Activated CD4-positive, CD25-positive, alpha-beta regulatory T cell (primary cell): ENCODE results near the gene CLSTN2.

ENCODE experiments used
- DNase-seq, 4 experiments: peaks; one replicate each; lab custom pipeline; 2025; lab: John Stamatoyannopoulos, UW

CLSTN2 gene

GRCh38 chr3:140378571-140379340 lies 443.8 kb downstream of the CLSTN2 start:
- DNase-seq, result no peak

- no peak for DNase-seq
Measured at GRCh38 chr3:140384028-140384771, 449.2 kb downstream of the CLSTN2 start.

DNA sequence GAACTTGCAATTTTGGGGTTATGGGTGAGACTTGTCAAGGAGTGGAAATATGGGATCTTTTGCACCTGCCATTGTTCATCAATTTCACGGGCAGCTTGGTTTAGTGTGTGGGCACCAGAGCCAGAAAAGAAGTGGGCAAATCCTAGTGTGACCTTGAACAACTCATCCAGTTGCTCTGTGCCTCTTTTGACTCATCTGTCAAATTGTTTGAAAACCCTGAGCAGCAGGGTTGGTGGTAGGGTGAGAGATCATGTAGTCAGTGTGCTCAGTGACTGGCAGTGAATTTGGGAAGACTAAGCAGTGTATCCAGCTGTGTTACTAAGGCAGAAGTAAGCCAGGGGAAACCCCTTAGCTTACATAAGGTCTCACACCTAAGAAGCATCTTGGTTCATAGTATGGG lies 449.9 kb downstream of the CLSTN2 start:
- no peak for DNase-seq

DNA sequence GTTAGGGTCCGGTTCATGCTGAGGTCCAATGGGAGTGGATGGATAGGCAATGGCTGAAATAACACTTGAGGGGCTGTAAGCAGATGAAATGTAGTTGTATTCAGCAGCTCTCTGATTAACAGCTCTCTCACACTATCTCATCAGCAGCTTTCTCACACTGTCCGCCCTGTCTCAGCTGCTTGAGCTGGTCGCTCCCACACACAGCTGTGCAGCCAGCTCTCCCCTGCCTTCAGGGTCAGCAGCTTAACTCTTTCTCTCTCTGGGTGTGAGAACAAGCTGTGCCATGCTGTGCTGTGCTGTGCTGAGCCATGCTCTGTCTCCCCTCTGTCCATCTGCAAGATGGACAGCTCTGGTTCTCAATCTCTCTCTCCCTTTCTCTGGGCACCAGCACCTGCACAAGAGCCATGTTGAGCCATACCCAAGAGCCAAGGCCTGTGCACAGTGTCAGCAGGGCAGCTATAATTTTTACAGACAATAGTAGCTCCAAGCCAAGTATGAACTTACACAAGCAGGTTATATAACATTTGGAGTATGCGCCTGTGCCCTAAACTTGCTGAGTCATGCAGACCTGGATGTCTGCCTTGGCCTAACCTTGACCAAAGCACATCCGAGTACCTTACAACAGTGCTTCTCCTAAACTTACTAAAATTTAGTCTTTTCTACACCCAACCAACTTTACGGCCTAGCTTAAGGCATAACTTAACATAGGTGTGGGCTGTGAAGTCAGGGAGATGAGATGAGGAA lies 451.5 kb downstream of the CLSTN2 start:
- DNase-seq, result no peak

DNA sequence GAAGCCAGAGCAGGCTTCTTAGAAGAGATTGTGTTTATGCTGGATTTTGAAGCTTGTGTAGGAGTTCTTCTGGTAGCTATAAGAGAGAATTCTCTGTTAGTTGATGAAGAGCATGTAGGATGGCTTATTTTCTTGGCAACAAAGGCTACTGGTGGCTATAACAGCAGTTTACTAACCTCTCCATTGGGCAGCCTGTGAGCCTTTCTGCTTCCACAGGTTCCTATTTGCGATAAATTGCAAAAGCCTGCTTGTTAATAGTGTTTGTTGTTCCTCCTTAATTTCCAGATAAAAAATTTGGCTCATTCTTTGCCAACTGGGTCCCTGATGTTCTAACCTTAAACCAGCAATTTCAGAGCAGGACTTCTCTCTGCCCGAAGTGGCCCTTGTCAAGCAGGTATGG lies 452.3 kb downstream of the CLSTN2 start:
- DNase-seq, result no peak

DNA sequence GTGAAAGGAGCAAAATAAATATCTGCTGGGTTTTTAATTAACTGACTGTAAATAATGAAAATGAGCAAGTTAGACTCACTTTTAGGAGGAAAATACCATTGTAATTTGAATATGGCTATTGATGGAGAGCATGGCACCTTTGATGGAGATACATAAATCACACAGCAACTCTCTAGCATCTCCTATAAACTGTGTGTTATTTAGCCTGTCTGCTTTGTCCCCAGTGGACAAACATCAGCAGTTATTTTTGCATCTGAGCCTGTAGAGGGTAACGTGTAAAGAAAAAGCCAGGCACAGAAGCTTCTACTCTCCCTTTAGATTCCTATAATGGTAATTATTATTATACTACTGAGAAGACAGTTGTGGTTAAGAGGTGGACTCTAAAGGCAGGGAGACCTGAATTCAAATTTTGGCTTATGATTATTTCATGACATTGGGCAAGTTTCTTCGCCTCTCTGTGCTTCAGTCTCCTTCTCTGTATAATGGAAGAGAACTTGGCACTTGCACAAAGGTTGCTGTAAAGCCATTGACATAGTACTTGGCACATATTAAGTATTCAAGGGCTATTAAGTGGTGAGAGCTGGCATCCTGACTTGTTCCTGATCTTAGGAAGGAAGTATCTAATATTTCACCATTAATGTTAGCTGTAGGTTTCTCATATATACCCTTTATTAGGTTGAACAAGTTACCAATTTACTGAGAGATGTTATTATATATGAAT lies 453.4 kb downstream of the CLSTN2 start:
- DNase-seq, result no peak

DNA sequence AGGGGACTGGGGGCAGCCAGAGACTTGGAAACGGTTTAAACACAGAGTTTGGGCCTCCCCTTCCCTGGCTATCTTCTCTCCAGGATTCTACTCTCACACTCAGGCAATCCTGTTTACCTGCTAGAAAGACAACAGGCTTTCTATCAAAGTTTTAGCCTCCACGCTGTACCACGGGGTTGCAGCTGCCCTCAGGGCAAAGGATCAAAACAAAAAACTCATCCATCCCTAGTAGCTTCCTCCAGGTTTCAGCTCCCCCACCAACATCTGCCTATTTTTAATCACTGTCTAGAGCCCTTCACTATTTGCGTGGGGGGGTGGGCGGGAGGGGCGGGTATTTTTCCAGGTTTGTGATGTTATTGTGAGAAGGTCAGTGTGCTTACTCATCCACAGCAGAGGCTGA lies 456.1 kb downstream of the CLSTN2 start:
- DNase-seq, result no peak

DNA sequence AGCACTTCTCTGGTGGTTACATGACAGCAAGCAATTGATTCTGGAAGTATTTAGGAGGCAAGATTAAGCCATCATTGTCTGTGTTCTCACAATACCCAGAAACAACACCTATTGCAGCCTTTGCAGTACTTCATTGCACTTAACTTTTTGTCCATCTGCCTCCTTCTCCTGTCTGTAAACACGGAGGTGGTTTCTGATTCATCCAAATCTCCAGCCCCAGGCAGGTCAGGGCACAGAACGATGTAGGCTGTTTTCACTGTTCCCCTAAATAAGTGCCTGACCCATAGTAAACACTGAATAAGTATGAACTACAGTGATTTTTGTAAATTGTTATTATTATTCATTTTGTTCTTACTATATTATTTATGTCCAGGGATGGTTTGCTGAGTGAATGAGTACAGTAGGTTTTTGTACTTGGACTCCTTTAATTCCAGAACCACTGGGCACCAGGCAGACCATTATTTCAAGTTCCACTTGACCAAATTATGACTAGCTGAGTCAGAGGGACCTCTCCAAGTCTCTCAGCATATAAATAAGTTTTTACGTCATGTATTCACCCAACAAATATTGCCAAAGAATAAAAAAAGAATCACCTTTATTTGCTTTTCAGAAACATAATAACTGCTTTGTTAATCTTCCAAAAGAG lies 459.6 kb downstream of the CLSTN2 start:
- no peak for DNase-seq

DNA sequence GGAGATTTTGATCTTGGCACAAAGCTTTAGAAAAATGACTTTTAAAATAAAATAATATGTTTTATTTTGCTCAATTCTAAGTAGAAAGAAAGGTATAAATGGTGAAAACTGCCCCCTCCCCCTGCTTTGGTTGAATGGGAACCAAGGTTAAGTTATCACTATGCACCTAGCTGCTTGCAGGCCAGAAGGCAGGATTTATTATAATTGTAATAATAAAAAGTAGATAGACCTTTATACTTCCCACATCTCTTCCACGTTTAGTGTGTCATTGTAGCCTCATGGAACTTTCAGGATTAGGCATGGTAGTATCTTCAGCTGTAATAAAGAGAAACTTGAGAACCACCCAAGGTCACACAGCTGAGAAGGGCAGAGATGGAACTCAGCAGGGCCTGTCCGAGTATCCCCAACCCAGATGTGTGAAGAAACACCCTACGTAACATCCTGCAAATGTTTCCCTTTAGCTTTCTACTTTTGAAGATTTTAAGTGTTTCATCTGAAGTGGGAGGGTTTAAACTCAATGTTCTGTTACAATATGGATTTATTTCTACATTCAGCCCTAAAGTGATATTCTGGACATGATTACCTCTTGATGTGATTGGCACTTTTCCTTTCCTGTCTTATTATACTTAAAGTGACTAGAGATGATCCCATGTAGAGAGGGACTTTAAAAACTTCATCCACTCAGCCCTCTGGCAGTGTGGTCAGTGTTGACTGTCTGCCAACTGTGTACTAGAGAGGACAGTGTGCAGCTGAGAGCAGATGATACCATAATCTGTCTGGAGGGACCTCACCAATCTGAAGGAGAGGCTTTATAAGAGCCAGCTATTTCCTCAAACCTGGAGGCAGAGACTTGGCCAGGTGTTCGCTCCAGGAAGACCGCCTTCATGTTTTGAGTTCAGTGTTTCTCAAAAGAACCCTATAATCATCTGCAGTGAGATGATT lies 460.4 kb downstream of the CLSTN2 start:
- DNase-seq, result no peak

DNA sequence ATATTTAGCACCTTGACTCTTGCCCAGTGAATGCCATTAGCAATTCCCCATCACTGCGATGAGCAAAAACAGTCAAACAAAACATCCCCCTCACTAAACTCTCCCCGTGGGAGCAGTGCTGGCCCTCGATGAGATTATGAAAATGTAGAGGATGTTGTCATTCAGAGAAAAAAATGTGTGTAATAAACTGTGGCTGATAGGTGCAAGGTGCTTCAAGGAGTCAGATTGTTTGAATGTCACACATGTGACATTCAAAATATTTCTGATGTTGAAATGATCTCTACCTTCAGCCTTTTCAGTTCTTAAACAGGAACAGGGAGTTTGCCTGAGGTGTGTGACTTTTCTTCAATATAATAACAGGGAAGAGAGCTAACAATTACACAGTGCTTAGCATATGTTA lies 461.1 kb downstream of the CLSTN2 start:
- no peak for DNase-seq

DNA sequence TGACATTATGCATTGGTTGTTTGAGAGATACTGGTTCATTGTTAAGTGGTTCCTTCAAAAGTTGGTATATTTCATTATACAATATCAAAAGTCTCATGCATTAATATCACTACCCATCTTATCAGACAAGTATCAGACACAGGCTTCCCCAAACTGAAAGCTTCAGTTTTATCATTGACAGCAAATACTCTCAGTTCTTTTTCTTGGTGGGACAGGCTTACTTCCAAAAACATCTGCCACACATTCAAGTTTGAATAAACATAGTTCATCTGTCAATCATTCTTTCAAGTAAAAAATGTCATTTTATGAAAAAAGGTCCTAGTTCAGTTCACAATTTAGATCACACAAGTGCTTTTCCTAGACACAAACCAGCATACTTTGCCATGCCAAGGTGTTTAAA lies 462.9 kb downstream of the CLSTN2 start:
- DNase-seq, result no peak

DNA sequence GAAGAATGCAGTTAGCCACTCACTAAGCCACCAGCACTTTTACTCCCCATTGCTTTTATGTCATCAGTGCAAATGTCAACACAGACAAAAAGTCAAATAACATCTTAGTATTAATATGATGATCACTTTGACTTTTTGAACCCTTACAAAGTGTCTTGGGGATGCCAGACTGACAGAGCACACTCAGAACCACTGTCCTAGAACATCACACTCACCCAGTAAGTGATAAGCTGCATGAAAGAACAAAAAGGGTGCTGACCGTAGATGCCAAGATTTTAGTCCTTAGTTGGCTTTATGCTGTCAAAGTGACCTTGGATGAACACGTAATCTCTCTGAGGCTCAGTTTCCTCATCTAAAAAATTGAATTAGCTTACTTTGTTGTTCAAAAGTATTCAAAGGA lies 463.4 kb downstream of the CLSTN2 start:
- DNase-seq, result no peak

DNA sequence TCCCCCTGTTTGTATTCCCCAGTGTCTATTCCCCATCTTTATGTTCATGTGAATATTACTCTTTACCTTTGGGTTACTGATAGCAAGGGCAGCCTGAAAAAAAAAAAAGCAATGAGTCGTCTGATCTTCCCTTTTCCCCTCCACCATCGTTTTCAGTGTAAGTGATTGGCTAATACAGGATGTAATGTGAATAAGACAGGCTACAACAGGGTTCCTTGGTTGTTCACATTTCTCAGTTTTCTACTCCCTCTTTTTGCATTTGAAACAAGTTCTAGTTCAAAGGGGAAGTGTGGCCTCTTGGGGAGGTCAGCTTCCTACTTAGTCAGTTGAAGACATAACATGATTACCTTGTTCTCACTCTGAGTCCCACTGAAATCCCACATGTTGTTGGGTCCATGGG lies 464.9 kb downstream of the CLSTN2 start:
- DNase-seq, result no peak

DNA sequence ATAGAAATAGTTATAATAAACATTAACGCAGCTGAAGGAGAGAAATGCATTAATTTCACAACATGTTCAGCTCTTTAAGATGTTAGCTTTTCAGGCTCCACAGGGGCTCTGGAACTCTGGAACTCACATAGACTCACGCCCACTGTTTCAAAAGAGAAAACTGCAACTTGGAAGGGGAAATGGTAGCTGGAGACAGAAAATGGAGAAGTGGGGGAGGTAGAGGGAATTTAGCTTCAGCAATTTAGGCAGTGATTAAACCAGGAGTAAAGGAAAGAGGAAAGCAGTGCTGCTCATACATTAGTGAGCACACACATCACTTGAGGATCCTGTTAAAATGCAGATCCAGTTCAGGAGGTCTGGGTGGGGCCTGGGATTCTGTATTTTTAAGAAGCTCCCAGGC lies 468.1 kb downstream of the CLSTN2 start:
- no peak for DNase-seq

DNA sequence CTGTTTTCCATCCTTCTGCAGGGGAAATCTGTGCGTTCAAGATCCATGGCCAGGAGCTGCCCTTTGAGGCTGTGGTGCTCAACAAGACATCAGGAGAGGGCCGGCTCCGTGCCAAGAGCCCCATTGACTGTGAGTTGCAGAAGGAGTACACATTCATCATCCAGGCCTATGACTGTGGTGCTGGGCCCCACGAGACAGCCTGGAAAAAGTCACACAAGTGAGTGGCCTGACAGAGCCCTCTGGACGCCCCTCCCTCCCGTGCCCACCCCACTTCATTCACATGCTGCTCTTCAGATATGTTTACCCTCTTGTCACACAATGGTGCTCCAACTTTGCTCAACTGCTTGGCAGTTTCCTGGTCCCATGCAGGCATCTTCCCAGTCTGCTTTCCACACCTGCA lies 468.6 kb downstream of the CLSTN2 start:
- no peak for DNase-seq

GRCh38 chr3:140406655-140407054 lies 471.7 kb downstream of the CLSTN2 start:
- DNase-seq, result no peak

- no peak for DNase-seq
Measured at GRCh38 chr3:140408252-140408651, 473.3 kb downstream of the CLSTN2 start.

- DNase-seq, result no peak
Measured at GRCh38 chr3:140416666-140417065, 481.7 kb downstream of the CLSTN2 start.

DNA sequence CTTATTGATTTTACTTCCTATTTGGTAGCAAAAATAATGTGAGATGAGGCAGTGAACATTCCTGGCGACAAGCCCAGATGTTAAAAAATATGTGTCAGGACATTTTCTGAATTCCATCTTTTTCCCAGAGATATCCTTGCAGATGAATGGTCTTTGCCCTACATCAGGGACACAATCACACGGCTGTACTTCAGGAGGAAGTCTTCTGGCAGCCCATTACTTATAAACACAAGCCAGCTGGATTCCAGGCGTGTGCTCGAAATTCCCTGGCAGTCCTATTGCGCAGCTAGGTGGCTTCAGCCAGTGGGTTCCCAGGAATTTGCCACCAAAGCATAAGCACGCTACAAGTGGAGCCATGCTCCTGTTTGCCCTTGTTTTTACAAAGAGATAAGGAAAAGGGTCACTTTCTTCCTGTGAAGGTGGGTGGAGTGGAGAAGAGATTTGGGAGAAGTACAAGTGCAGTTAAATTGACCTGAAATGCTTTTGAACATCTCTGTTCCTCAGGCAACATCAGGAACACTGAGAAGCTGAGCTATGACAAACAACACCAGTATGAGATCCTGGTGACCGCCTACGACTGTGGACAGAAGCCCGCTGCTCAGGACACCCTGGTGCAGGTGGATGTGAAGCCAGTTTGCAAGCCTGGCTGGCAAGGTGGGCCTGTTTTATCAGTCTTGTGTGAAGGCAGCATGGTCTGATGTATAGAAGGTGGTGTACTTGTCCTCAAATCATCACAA lies 485.8 kb downstream of the CLSTN2 start:
- DNase-seq, result no peak

GRCh38 chr3:140421884-140422283 lies 486.9 kb downstream of the CLSTN2 start:
- no peak for DNase-seq
